K562 (cell line): ENCODE results near the gene SCYL1. TPM values are rescaled to one million over a fixed set of nuclear protein-coding genes. Genes with fewer than 3 reads are reported as not detected.

Experiments
- DEAF1 ChIP-seq: fragments of 450-650 bp; formaldehyde crosslinking; IDR thresholded peaks from 2 replicates; pipeline ENCODE4 v1.4.0; 2020; ENCODE audit warnings: mild to moderate bottlenecking, moderate library complexity
- E2F6 ChIP-seq, 2 experiments: IDR thresholded peaks; 2 replicates each; pipeline ENCODE4 v1.6.1; 2011; ENCODE audit warnings: borderline replicate concordance in 1 of 2, control low read depth in 1 of 2, low read depth in 1 of 2, low read length in 1 of 2, mild to moderate bottlenecking in 1 of 2, mixed read lengths in 1 of 2, moderate library complexity in 1 of 2; ENCODE audit not compliant: insufficient read depth in 1 of 2, insufficient read length in 1 of 2, poor library complexity in 1 of 2, severe bottlenecking in 1 of 2; ENCODE audit errors: extremely low read depth in 1 of 2
- GATAD2B ChIP-seq: fragments of 450-650 bp; IDR thresholded peaks from 2 replicates; pipeline ENCODE4 v1.6.1; 2017; ENCODE audit warnings: mild to moderate bottlenecking, borderline replicate concordance
- HMGN3 ChIP-seq: IDR thresholded peaks from 2 replicates; pipeline ENCODE4 v1.6.1; 2011; ENCODE audit warnings: borderline replicate concordance, low read depth, mild to moderate bottlenecking, mixed read lengths, low read length; ENCODE audit not compliant: insufficient read length; ENCODE audit errors: extremely low read depth
- JUN ChIP-seq, 2 experiments: sonication (generic) in 1 of 2; formaldehyde crosslinking in 1 of 2; IDR thresholded peaks; 2 replicates each; pipeline versions ENCODE4 v1.6.1 to v1.8.0; 2012 to 2022; ENCODE audit warnings: borderline replicate concordance in 2 of 2, mild to moderate bottlenecking in 2 of 2, improper control_type of control experiment in 1 of 2, low read depth in 1 of 2, low read length in 1 of 2, missing genetic modification reagents in 1 of 2
- MAFK ChIP-seq: IDR thresholded peaks from 2 replicates; pipeline ENCODE4 v1.6.1; 2011; ENCODE audit warnings: low read length, improper control_type of control experiment
- NCOA2 ChIP-seq, 2 experiments: fragments of 450-650 bp; IDR thresholded peaks; 2 replicates each; pipeline ENCODE4 v1.6.1; 2018; ENCODE audit warnings: mild to moderate bottlenecking in 2 of 2, moderate library complexity in 1 of 2; ENCODE audit not compliant: partially characterized antibody in 2 of 2
- SMAD1 ChIP-seq: fragments of 150-350 bp; IDR thresholded peaks from 2 replicates; pipeline ENCODE4 v1.6.1; 2014; ENCODE audit warnings: low read length, low read depth; ENCODE audit not compliant: partially characterized antibody
- SMARCA4 ChIP-seq: fragments of 450-650 bp; IDR thresholded peaks from 2 replicates; pipeline ENCODE4 v1.6.1; 2016
- U2AF1 ChIP-seq: fragments of 200-400 bp; formaldehyde crosslinking; optimal IDR thresholded peaks from 2 replicates; pipeline ENCODE3; 2017; ENCODE audit warnings: mild to moderate bottlenecking, low read depth, low read length, moderate library complexity
- ZBTB7A ChIP-seq: IDR thresholded peaks from 2 replicates; pipeline ENCODE4 v1.6.1; 2011; ENCODE audit warnings: low read depth, mild to moderate bottlenecking, low read length, moderate library complexity, borderline replicate concordance; ENCODE audit not compliant: control insufficient read depth
- ZNF354B ChIP-seq: fragments of 250-450 bp; sonication (Bioruptor Pico); IDR thresholded peaks from 2 replicates; pipeline ENCODE4 v1.4.0; 2020
- polyA plus RNA-seq, 8 experiments: library from polyadenylated mRNA; depleted of rRNA in 4 of 8; stranded (reverse) in 5 of 8; unstranded in 3 of 8; fragments of >200 nt; fragmentation: Nextera tagmentation in 2 of 8; fragmentation: Illumina TruSeq in 1 of 8; extraction: Ambion mirVana in 2 of 8; extraction: Trizol in 1 of 8; gene quantifications; 2 replicates each; pipeline versions ENCODE4 v1.2.1 to v1.2.3, GENCODE V29; 2011 to 2014; ENCODE audit warnings: inconsistent platforms in 1 of 8, missing spikeins in 1 of 8
- total RNA-seq, 7 experiments: library from RNA; depleted of rRNA in 6 of 7; stranded (reverse); fragments of >200 nt in 6 of 7; fragmentation: Illumina TruSeq in 2 of 7; extraction: Trizol in 2 of 7; gene quantifications; 2 replicates each; pipeline versions ENCODE4 v1.2.1 to v1.2.3, GENCODE V29; 2011 to 2021; ENCODE audit warnings: low replicate concordance in 1 of 7
- TF ChIP-seq, protein P1 (sequence below): sonication (generic); formaldehyde crosslinking; IDR thresholded peaks from 2 replicates; pipeline ENCODE4 v1.8.0; 2022; ENCODE audit warnings: missing genetic modification reagents, mild to moderate bottlenecking, borderline replicate concordance

SCYL1 gene
- total and polyA plus RNA-seq, 9 of the 15 experiments (the other 6 are each of a cell fraction or from before 2014, with no cell fraction given): 1.9 to 145 (median 57.6) TPM

GRCh38 chr11:65553301-65554001, 28.6 kb downstream of the SCYL1 start (continued):
- TF ChIP-seq, protein P1, sequence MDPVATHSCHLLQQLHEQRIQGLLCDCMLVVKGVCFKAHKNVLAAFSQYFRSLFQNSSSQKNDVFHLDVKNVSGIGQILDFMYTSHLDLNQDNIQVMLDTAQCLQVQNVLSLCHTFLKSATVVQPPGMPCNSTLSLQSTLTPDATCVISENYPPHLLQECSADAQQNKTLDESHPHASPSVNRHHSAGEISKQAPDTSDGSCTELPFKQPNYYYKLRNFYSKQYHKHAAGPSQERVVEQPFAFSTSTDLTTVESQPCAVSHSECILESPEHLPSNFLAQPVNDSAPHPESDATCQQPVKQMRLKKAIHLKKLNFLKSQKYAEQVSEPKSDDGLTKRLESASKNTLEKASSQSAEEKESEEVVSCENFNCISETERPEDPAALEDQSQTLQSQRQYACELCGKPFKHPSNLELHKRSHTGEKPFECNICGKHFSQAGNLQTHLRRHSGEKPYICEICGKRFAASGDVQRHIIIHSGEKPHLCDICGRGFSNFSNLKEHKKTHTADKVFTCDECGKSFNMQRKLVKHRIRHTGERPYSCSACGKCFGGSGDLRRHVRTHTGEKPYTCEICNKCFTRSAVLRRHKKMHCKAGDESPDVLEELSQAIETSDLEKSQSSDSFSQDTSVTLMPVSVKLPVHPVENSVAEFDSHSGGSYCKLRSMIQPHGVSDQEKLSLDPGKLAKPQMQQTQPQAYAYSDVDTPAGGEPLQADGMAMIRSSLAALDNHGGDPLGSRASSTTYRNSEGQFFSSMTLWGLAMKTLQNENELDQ (CRISPR knock-in tag): no peak
- no peak for TF ChIP-seq JUN (IDR thresholded peaks at IDR 0.05; ENCODE audit: borderline replicate concordance, low read depth, low read length)
- TF ChIP-seq JUN (CRISPR knock-in tag; IDR thresholded peaks at IDR 0.05; ENCODE audit: borderline replicate concordance): no peak
- TF ChIP-seq DEAF1 (CRISPR knock-in tag): no peak
- TF ChIP-seq E2F6 (IDR thresholded peaks at IDR 0.05; ENCODE audit: borderline replicate concordance in 1 of 2, extremely low read depth in 1 of 2, insufficient read depth in 1 of 2, insufficient read length in 1 of 2, low read depth in 1 of 2, low read length in 1 of 2, poor library complexity in 1 of 2, severe bottlenecking in 1 of 2): no peak
- TF ChIP-seq U2AF1: no peak
- TF ChIP-seq HMGN3: peak; percentile 64
- TF ChIP-seq ZBTB7A: 0 out of 2 replicates have a peak, but pooled peaks have one; percentile 41
- no peak for TF ChIP-seq MAFK
- no peak for TF ChIP-seq ZNF354B
- no peak for TF ChIP-seq SMARCA4
- TF ChIP-seq SMAD1: no peak
- TF ChIP-seq GATAD2B: no peak
- no peak for TF ChIP-seq NCOA2 (IDR thresholded peaks at IDR 0.05; ENCODE audit: partially characterized antibody in 2 of 2)
